Measurements from ENCODE around the gene PTPRO.

Gene PTPRO

DNA sequence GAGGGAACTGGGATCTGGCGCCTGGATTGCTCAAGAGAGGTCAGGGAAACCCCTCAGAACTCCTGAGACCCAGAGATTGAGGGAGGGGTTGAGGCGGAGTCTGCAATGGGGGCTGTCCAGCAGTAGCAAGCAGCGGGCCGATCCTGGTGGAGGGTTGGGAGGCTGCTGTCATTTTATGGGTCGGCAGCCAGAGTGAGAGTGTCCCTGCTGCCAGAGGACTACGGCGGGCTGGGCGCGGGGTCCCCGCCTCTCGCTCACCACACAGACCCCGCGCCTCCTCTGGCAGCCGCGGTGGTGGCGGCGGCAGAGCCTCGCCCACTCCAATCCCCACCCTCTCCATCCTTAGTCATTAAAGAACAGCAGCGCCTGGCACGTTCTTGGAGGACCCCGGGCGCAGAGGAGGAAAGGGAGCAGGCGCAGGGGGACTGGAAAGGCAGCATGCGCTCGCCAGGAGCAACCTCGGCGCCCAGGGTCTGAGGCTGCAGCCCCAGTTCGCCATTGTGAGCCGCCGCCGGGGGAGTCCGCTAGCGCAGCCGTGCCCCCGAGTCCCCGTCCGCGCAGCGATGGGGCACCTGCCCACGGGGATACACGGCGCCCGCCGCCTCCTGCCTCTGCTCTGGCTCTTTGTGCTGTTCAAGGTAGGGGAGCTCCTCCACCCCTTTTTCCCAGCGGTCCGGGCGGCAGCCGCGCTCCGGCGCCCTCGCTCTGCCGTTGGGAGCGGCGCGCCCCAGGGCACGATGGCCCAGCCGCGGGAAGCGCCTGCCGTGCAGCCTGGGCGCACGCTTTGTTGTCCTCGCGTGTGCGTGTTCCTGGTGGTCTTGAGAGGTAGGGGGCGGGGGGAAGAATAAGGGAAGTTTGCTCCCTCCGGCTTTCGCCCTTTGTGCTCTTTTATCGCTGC lies at the start of gene PTPRO:
PTPRO (plus strand) TSS at position 345 of the 898 bp plus-strand sequence.
- peak in 2 of 14 donors; percentile 0 to 22 for DNase-seq

DNA sequence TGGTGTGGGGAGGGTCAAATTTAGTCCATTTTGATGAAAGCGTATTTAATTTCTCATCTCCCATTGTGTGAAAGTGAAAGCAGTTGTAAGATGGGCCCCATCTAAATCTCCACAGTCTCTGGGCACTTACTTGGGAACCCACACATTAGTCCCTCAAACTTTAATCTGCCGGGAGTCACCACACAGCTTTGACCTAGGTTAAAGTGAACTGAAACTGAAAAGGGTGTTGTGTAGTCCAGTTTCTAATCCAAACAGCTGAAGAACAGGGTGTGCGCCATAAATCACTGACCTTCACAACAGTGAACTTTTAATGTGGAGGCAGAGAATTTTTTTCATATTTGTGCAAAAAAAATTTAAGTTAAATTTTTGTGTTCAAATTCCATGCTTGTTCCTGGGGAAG lies 48.4 kb upstream of the PTPRO start:
- DNase-seq, result no peak

DNA sequence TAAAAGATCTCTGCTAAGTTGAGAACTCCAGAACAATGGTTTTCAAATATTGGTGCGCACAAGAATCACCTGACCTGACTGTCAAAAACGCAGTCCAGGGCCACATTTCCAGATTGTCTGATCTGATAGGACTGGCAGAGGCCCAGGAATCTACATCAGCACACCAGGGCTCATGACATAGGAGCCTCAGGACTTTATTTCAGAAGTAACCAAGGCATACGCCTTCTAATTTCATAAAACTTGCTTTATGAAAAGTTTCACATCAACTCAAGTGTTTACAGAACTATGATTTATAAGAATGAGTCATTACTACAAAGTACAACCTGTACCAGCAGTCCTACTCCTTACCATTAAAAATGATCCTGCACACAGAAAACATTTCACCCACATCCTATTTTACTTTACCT lies 47.7 kb upstream of the PTPRO start:
- DNase-seq, result no peak

DNA sequence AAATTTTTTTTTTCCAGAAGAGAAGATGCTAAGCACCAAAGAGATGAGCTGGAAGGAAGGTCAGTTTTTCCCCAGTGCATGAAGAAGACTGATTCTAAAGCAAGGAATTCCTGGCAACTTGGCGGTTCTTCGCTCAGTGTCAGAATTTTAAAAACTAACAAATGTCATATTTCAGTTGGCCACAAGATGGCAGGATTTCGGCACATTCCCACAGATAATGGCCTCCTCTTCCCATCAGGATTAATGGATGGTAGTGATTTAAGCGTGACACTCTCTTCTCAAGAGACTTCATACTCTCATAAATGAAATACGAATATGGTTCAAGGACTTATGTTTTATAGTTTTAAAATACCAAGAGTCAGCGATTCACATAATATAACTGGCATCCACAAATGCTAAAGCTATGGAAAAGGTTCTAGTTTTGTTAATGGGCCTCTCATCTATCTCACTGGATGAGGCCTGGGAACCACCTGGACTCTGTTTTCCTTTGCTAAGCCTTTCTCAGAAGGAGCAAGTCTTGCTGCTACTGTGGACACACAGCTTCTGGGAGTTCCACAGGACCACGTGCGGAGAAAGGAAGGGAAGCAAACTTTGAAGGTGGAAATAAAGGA lies 46.1 kb upstream of the PTPRO start:
- peak in 4 of 14 donors; percentile 1 to 20 (median 12) for DNase-seq

DNA sequence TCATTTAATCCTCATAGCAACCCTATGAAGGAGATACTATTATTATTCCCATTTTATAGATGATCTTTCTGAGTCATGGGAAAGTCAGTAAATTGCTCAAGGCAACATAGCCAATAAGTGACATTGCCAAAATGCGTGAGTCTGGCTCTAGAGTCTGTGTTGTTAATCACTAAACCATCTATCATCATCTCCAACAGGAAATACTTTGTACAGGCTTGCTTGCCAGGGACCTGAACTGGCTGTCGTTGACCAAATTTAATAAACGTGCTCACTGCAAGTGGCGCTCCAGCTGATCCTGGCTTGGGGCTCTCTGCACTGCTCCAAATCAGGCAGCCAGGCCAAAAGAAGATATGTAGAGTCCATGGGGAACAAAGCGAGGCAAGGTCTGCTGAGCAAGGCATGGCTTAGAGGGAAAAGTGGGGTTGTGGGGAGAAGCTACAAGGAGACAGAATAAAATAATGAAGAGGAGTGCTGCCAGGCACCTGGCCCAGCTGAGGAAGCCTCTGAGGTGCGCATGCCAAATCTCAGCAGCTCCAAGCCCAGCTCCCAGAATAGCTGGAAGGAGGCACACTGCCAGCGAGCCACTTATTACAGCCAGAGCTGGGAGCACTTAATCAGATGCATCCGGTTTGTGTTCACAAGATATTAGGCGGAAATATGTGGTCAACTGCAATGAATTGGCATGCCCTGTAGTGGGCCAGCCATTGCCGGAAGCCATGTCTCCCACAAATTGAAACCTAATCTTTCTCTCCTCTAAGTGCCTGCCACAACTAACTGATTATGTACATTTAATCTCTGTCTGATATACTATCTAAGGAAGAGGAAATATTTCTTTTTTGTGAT lies 43.3 kb upstream of the PTPRO start:
- peak in 1 of 14 donors; percentile 14 for DNase-seq

DNA sequence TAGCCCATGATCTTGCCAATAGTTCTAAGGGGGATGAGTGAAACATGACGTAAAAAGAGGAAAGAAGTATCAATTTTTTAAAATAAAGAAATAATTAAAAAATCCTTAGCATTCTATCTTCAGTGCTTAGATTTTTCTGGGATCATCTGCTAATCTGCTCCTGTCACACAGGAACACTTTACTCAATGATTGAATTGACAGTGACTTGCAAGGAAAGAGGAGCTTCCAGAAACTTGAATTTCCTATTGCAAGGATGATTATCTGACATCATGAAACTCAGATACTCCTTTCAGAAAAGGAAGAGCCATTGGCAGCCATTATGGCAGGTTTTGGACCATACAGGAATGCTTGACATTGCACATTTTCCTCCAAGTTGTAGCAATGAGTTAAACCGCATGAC lies 41.4 kb upstream of the PTPRO start:
- DNase-seq, result no peak

DNA sequence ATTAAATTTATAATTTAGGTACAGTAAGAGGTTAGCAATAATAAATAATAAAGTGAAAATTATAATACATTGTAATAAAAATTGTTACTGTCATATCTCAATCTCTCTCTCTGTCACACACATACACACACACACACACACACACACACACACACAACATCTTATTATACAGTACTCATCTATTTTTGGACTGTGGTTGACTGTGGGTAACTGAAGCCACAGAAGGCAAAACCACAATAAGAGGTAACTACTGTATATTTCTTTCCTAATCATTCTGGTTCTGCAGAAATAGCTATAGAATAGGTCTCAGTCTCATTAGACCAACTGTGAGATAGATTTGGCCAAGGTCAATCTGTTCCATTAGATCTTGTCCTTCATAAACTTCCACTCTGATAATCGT lies 33.1 kb upstream of the PTPRO start:
- no peak for DNase-seq

DNA sequence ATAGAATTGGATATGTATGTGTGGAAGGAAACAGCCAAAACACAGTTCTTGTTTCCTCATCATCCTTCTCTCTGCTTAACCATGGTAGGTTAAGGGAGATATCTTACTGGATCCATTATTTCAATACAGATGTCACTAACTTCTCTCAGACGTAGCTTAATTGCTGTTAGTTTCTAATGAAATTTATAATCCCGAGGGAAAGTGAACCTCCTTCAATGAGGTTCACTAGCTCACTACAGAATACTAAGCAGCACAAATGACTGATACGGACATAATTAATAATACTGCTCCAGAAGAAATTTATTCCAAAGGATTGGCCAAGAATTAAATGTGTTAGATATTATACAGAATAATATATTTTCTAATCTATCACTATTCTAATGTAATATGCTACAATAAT lies 28.6 kb upstream of the PTPRO start:
- DNase-seq, result no peak

DNA sequence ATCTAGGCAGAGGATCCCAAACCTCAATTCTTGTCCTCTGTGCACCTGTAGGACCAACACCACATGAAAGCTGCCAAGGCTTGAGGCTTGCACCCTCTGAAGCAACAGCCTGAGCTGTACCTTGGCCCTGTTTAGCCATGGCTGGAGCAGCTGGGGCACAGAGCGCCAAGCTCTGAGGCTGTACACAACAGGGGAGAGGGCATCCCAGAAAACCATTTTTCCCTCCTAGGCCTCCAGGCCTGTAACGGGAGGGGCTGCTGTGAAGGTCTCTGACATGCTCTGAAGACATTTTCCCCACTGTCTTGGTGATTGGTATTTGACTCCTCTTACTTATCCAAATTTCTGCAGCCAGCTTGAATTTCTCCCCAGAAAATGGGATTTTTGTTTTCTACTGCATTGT lies 22.4 kb upstream of the PTPRO start:
- no peak for DNase-seq

DNA sequence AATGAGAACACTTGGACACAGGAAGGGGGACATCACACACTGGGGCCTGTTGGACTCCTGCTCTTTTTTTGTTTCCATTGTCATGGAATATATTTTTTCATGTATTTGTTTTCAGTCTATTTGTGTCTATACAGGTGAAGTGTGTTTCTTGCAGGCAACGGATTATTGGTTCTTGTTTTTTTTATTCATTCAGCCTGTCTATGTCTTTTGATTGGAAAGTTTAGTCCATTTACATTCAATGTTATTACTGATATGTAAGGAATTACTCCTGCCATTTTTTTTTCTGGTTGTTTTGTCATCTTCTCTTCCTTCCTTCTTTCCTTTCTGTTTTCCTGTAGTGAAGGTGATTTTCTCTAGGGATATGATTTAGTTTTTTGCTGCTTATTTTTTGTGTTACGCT lies 18.0 kb upstream of the PTPRO start:
- DNase-seq, result no peak

DNA sequence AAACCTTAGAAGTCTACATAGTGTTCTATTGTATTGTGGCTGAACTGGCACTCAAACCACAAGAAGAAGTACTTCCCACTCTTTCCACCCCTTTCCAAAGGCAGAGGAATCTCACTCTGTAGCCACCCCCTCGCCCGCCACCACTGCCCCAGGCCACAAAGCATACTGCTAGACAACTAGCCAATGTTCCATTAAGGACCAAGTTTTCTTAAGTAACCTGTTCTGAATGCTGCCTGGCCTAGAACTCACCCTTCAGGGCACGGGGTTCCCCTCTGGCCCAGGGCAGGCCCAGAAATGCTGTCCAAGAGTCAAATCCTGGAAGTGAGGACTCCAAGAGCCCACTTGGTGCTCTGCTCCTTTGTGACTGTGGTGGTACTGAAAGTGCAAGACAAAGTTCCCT lies 15.7 kb upstream of the PTPRO start:
- no peak for DNase-seq

DNA sequence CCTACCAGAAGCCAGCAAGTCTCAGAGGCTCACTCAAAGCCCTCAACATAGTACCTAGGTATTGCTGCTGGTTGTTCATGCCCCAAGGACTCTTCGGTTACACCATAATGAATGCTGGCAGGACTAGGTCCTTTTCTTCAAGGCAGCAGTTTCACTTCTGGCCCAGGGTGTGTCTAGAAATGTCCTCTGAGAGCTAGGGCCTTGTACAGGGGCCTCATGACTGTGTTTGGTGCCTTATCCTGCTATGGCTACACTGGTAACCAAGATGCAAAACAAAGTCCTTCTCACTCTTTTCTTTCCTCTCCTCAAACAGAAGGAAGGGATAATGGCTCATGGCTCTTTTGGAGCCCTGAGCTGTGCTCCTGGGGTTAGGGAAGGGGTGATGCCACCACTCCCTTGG lies 15.2 kb upstream of the PTPRO start:
- DNase-seq, result no peak

DNA sequence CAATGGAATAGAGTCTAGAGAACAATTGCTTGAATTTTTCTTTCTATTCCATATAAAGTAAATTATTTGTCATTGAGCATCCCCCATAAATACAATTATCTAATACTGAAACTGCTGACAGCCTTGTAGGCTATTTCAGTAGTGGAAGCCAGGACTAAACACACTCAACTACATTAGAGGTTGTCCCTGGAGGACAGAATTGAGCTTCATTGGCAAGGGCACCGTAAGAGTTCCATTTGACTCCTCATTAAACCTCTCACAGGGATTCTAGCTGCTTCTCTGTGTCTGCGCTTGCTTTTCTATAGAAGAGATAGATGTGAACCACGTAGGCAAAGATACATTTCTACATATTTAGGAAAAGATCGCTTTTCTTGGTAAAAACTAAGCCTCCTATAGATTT lies 3.5 kb upstream of the PTPRO start:
- no peak for DNase-seq

DNA sequence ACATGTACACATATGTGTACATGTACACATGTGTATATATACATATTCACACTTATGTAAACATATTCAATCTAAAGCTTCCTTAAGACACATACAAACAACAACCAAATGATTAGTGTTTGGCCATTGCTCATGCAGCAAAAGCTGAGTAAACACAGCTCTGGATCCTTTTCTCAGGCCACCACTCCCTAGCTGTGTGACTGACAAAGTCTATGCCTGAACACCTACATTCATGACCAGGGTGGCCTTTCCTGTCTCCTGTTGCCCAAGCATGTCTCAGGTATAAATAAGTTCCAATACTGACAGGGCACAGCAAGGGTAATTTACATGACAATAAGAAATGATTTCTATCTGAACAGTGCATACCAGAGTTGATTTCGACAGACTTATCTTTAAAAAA lies 1.4 kb upstream of the PTPRO start:
- no peak for DNase-seq

DNA sequence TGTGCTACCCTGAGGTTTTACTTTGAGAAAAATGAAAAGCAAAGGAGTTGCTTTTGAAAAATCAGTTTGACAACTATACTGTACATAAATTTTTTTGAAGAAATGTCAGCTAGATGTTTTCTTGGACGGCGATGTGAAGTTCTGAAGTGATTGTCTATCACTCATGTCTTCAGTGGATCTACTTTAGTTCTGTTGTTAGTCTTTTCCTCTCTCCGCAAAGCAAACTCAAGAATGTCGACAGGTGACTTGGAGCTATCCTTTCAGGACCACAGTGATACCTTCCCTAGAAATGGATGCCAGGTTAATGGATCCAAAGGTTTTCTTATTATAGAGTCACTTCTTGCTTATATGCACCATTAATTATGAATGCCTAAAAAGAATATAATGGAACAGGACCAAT lies 1.2 kb downstream of the PTPRO start:
- DNase-seq, result no peak

DNA sequence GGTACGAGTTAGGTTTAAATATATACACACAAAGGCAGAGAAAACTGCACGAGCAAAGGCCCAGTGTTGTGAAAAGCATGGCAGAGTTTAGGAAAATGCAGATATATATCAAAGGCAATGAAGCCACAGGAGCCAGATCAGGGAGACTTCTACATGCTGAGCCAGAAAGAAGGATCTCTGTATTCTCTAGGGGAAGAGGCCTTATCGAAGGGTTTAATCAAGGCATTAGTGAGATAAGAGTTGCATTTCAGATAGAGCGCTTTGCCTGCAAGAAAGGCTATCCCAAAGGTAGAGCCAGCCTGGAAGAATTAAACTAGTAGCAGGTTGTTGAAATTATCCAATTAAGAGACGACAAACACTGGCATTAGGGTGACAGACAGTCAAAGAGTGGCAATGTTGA lies 7.6 kb downstream of the PTPRO start:
- DNase-seq, result no peak

DNA sequence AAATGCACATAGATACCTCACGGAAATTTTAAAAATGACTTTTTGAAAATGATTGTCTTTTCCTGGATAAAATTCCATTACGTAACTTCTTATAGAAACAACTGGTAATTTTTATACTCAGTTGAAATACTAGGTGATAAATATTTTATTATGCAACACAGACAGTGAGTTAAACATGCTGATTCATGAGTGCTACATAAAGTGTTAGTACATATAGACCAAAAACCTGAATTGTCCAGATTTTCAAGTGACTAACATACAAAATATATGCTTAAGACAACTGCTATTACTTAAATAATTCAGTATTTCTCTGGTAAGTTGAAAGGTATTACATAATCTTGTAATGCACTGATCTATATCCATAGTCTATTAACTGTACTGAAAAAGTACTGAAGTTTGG lies 11.9 kb downstream of the PTPRO start:
- no peak for DNase-seq

DNA sequence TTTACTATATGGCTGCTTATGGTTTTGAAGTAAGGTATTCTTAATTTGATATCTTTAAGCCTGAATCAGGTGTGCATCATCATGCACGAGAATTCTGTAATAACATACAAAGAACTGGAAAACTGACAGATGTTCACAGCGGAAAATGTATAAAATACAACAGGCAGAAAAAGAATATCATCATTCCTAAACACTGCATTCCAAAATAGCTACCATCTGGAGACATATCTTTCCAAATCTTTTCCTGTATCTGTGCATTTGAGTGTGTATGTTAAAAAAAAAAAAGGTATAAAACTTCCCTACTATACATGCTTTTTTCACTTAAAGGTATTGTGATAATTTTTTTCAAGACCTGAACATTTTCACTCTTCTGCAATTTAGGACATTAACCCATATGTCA lies 13.7 kb downstream of the PTPRO start:
- no peak for DNase-seq

DNA sequence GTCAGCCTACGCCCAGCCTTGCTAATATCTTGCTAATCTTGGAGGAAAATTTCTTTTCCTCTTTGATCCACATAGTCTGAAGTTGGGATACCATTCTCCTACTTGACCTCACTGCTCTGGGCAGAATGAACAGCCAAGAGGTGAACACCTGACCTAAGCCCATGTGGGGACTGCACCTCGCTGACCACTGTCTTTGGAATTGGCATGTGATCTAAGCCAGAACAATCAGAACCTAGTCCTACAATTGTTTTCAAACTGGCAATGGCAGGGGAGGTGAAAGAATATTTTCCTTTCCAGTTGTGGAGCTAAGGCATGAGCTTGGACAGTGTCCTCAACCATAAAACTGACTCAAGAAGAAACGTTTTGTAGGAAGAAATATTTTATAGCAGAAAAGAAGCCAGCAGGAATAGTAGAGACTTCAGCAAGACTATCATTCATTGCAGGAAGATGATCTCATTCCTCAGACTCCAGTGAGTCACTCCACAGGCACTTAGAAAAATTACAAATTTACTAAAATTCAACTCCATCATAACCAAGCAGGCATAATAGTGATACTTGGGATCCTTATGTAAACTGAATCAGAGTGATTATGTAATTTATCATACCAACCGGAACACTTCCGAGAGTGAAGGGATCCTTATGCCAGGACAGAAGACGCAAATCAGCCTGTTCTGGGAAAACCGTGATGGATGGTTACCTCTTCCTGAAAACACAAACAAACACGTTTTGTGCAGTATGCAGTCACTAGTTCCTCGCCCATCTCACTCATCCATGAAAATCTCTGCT lies 14.7 kb downstream of the PTPRO start:
- DNase-seq, result no peak

DNA sequence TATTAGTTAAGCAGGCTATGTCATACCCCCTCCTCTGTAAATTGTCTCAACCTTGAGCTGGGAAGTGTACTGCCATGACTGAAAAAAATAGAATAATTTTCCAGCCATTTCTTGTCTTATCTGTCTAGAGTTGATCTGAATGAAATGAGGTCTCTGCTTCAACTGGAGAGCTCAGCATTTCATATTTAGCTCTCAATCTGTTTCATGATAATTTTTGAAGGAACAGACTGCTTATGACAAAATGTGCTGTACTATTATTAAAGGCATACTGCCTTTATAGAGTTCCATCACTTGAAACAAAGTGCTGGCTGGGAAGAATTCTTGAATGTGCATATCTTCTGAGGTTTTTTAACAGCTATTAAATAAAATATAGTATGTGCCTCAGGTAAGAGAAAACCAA lies 19.1 kb downstream of the PTPRO start:
- DNase-seq, result no peak

DNA sequence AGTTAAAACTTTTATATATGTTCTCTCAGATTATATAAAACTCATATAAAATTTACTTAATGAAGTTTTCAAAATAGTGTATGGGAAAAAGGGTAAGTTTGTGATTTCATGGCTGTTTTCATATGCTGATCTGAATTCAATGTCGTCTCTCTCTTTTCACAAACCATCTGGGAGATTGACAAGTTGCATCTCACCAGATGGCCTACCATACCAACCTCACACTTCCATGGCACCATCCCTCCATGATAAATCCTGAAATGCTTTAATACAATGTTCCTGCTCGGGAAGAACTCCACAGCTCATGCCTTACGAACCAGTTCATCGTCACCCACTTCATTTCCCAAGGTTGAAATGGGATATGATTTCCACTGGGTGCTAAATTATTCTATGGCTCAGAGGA lies 22.3 kb downstream of the PTPRO start:
- DNase-seq, result no peak

DNA sequence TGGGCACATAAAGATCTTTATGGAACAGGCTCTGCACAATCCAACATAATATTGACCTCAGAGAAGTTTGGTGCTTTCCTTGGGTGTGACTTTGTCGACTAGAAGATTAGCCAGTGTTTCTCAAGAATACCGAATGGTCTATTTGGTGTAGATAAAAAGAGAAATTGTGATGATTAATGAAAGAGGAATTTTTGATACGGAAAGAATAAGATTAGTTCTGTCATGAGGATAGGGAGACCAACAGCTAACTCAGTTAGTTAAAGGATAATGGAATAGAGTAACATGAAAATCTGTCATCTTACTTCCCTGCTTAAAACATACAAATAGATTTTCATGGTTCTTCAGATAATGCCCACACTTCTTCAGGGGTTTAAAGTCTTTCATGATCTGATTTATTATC lies 24.2 kb downstream of the PTPRO start:
- no peak for DNase-seq

DNA sequence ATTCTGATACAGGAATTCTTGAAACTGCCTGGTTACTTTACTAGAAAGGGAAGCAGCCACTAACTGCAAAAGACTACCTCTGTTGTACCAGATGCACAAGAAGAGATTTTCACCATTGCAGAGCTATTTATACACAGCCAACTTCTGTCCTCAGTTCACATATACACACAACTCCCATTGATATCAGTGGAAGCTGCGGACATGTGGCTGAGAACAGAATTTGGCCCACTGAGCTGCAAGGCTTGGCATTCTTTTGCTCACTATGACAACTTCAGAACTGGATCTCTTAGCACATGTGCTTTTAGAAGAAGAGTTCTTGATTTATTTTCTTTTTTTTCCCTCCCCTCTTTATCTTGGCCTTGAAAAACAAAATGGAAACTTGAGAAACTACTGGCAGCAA lies 28.3 kb downstream of the PTPRO start:
- DNase-seq, result no peak

All from C1 segment of cervical spinal cord (tissue), 14 donors.